GM21576 (cell line): ENCODE measurements around the gene RLN2.
A peak's percentile ranks its signal among the peaks of the same experiment; 100 is the strongest.
"Not testable (repeated sequence)": the region's sequence is repeated elsewhere in the genome, so short reads cannot be mapped to it uniquely, and the experiment has no call there.

Experiments
- ATAC-seq: cut with Tn5 transposase; IDR thresholded peaks from one replicate; pipeline ENCODE4 v1.9.1; 2021; ENCODE audit warnings: mild to moderate bottlenecking, moderate library complexity; ENCODE audit not compliant: unreplicated experiment

Gene RLN2, protein sequence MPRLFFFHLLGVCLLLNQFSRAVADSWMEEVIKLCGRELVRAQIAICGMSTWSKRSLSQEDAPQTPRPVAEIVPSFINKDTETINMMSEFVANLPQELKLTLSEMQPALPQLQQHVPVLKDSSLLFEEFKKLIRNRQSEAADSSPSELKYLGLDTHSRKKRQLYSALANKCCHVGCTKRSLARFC

DNA sequence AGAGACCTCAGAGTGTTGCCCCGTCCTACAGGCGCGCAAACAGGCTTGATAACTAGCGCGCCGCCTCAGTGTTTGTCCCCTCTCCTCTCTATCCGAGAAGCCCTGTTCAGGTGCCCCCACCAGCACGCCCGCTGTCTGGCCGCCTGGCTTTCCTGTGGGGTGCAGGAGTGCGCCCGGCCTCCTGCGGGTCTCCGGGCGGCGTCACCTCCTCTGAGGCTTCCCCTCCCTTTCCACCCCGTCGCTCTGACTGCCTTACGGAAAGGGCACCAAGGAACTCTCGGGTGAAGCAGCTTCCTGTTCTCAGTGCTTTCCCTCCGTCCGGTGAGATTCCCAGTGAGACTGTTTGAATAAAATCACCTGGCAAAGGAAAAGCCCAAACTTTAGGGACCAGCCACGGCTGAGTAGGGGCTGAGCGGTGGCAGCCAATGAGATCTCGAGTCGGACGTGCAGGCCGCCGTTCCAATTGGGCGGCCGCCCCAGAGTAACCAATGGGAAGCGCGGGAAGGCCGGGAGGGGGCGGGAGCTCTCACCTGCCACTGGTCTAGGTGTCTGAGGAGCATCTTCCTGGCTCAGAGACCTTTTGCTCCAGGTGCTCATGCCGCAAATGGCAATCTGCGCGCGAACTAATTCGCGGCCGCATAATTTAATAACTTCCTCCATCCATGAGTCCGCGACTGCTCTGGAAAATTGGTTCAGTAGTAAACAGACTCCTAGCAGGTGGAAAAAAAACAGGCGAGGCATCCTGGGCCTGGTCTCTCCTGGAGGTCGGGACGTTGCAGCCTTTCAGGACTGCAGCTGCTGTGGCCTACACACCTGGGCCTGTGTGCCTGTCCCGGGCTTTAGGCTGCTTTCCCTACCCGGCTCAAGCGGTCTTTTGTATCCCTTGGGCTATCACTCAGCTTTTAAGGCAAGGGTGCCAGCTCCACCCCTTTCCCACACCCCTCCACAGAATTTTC lies at the start of gene RLN2:
Gene RLN2, minus strand, starts transcription at position 877 of the 956 bp plus-strand sequence. Its CDS starts 136 bp downstream, at position 741.
- peak; percentile 99 for ATAC-seq

GRCh38 chr9:5354184-5354583 lies 49.7 kb upstream of the RLN2 start:
- no peak for ATAC-seq

- no peak for ATAC-seq
Observed at GRCh38 chr9:5352637-5353248, 48.2 kb upstream of the RLN2 start.

- ATAC-seq, result peak; percentile 100
Observed at GRCh38 chr9:5338992-5339981, 34.8 kb upstream of the RLN2 start, which contains the start of gene RLN1. Gene RLN1 (minus strand): TSS chr9:5339876. CDS start chr9:5339746, 130 bp downstream.

DNA sequence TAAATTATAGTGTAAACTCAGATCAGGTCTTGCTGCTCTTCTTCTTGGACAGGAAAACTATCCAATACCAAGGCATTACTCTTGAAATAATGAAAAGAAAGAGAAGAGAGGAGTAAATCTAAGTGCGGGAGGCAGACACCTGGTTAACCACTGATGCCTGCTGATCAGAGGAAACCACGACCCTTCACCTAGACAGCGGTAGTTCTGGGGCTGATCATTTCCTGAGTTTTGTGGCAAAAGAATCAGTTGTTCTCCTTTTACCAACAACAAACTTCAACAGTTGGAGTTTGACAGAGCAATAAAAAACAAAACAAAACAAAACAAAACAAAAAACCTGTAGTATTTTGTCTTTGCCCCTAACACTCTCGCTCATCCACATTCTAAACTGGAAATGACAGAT lies 32.2 kb upstream of the RLN2 start:
- ATAC-seq, result no peak

DNA sequence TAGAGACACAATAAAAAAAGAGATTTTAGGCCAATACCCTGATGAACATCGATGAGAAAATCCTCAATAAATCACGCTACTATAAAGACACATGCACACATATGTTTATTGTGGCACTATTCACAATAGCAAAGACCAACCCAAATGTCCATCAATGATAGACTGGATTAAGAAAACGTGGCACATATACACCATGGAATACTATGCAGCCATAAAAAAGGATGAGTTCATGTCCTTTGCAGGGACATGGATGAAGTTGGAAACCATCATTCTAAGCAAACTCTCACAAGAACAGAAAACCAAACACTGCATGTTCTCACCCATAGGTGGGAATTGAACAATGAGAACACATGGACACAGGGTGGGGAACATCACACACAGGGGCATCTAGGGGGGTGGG lies 26.8 kb upstream of the RLN2 start:
- ATAC-seq, result not testable (repeated sequence)

- ATAC-seq, result no peak
Observed at GRCh38 chr9:5326893-5327548, 22.5 kb upstream of the RLN2 start.

DNA sequence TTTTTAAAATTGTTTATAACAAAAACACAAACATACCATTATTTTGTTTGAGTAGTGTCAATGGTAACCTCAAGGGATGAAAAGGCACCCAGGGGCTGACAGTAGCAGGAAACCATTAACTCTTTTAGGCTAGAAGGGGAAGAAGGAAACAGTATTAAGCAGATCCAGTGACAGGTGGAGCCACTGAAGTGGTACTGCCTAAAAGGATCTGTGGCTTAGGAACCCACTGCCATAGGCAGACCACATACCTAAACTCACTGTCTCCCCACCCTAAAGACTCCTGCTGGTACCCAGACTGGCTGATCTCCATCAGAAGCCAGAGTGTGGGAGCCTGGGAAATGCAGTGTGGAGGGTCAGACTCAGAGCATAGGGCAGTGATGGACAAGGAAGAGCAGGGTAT lies 21.7 kb upstream of the RLN2 start:
- ATAC-seq, result no peak

- not testable (repeated sequence) for ATAC-seq
Observed at GRCh38 chr9:5321601-5322000, 17.1 kb upstream of the RLN2 start.

- ATAC-seq, result no peak
Observed at GRCh38 chr9:5321058-5321457, 16.5 kb upstream of the RLN2 start.

GRCh38 chr9:5316406-5316805 lies 11.9 kb upstream of the RLN2 start:
- ATAC-seq, result not testable (repeated sequence)

- no peak for ATAC-seq
Observed at GRCh38 chr9:5315187-5315923, 10.8 kb upstream of the RLN2 start.

GRCh38 chr9:5310851-5311250 lies 6.3 kb upstream of the RLN2 start:
- ATAC-seq, result no peak

DNA sequence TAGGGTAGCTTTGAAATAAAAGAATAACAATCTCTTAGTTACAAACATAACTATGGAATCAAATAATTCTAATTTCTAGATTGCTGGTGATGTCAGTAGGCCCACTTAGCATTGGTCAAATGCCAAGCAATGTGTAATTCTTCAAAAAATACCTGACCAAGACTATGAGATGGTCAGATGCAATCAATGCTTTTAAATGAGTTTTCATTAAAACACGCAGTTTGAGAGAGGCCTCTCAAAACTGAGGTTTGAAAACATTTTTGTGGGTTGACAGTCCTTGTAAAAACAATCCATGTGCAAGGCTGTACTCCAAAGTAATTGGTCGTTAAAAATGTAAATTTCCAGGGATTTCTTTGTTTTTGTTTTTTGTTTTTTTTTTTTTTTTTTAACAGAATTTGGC lies 1.2 kb upstream of the RLN2 start:
- no peak for ATAC-seq

DNA sequence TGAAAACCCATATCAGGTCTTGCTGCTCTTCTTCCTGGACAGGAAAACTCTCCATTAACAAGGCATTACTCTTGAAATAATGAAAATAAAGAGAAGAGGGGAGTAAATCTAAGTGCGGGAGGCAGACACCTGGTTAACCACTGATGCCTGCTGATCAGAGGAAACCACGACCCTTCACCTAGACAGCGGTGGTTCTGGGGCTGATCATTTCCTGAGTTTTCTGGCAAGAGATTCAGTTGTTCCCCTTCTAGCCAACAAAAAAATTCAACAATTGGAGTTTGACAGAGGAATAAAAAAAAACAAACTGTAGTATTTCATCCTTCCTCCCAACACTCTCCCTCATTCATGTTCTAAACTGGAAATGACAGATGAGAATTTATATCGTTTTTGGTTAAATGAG lies 3.0 kb downstream of the RLN2 start:
- ATAC-seq, result no peak

DNA sequence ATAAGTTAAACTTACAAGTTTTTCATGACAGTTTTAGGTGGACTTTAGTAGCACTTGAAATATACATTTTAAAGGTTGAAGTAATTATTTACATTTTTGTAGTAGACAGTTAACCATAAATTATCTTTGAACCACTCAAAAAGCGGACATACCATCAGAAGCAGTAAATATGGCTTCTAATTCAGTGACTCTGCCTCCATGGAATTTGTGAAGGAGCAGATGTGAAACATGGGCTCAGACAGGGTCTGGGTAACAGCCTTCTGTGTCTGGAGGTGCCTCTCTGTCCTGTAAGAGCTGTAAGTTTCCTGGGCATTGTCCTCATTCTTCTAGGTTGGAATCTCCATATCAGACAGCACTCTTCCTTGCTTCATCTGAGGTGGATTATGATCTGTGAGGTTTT lies 12.4 kb downstream of the RLN2 start:
- no peak for ATAC-seq

- ATAC-seq, result no peak
Observed at GRCh38 chr9:5288591-5288990, 15.9 kb downstream of the RLN2 start.

DNA sequence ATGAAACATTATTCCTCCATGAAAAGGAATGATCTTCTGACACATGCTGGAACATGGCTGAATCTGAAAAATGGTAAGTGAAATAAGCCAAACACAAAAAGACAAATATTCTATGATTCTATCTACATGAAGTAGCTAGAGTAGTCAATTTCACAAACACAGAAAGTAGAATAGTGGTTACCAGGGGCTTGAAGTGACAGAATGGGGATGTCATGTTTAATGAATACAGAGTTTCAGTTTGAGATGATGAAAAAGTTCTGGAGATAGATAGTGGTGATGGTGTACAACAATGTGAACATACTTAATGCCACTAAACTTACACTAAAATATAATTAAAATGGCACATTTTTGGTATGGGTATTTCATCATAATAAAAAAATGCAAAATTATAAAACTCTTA lies 18.3 kb downstream of the RLN2 start:
- no peak for ATAC-seq

DNA sequence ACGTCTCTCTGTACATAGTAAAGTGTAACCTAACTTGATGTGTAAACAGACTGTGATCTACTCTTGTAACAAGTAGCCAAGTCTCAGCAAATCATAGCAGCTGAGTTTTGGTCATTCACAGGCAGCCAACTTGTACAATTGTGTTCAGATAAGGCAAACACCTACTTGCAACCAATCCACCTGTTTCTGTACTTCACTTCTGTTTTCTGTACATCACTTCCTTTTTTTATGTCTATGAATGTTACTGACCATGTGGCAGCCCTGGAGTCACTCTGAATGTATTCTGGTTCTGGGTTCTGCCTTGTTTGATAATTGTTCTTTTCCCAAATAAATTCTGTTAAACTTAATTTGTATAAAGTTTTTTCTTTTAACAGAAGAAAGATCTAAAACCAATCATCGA lies 26.0 kb downstream of the RLN2 start:
- ATAC-seq, result peak; percentile 64
